K562 (cell line): Measurements from ENCODE around the gene SEPTIN8. TPM values are rescaled to one million over a fixed set of nuclear protein-coding genes. Genes with fewer than 3 reads are reported as not detected.

Source experiments
- ATAC-seq: fragments of 200-7000 bp; cut with Tn5 transposase; 3 replicates; pipeline ENCODE4 v1.9.1; 2020; ENCODE audit warnings: moderate library complexity
- BruUV-seq: library from RNA; stranded (reverse); fragments of 400-500 nt; replicated peaks from 2 replicates; lab custom pipeline; 2021; lab: Mats Ljungman, UMichigan
- CTCF ChIA-PET: fragments of 300-600 bp; formaldehyde crosslinking; extraction: SDS; loops from one replicate; lab custom pipeline; 2021; ENCODE audit warnings: low intra/inter-chr PET ratio; lab: Yijun Ruan, JAX
- POLR2A ChIA-PET: fragments of 300-600, 350-650 bp; sonication (Branson Sonifier 250); formaldehyde crosslinking; extraction: SDS; loops from one replicate; lab custom pipeline; 2021; ENCODE audit warnings: antibody characterized with exemption, inconsistent platforms; lab: Yijun Ruan, JAX
- DNase-seq, 4 experiments: peaks; one replicate each; pipeline versions ENCODE4 v3.0.0 to v3.0.0-alpha.2; 2011 to 2018; ENCODE audit warnings: low spot score in 3 of 4, mixed read lengths in 3 of 4; ENCODE audit errors: extremely low read depth in 1 of 4
- FAIRE-seq: peaks from 2 replicates; lab custom pipeline; 2011; peaks lifted over from hg19 to GRCh38; lab: Jason Lieb, UNC
- H2AFZ ChIP-seq: 2 replicates; pipeline ENCODE4 v1.6.0; 2011; ENCODE audit warnings: low read depth, low read length, control low read depth, inconsistent platforms
- H3K27ac ChIP-seq: fragments of 200-600 bp; 3 replicates; pipeline ENCODE4 v1.8.0; 2011; ENCODE audit warnings: low read depth, mild to moderate bottlenecking, control low read depth, inconsistent platforms, low read length, moderate library complexity, mixed read lengths; ENCODE audit errors: extremely low read depth
- H3K27me3 ChIP-seq, 2 experiments: fragments of 300-600 bp in 1 of 2; 2 replicates in 1 of 2; 3 replicates in 1 of 2; pipeline versions ENCODE4 v1.6.0 to v1.8.0; 2011; ENCODE audit warnings: inconsistent platforms in 2 of 2, low read length in 2 of 2, mild to moderate bottlenecking in 1 of 2, mixed read lengths in 1 of 2, moderate library complexity in 1 of 2; ENCODE audit not compliant: control insufficient read depth in 2 of 2, insufficient read depth in 2 of 2
- H3K36me3 ChIP-seq: fragments of 300-600 bp; 3 replicates; pipeline ENCODE4 v1.8.0; 2011; ENCODE audit warnings: mild to moderate bottlenecking, low read length, inconsistent platforms; ENCODE audit not compliant: control insufficient read depth, insufficient read depth
- H3K4me1 ChIP-seq, 2 experiments: fragments of 200-600 bp in 1 of 2; replicated peaks in 1 of 2; 2 replicates in 1 of 2; 3 replicates in 1 of 2; pipeline versions ENCODE4 v1.5.1 to v1.8.0; 2011; ENCODE audit warnings: inconsistent platforms in 2 of 2, low read length in 2 of 2, mild to moderate bottlenecking in 1 of 2, mixed read lengths in 1 of 2, moderate library complexity in 1 of 2; ENCODE audit not compliant: control insufficient read depth in 2 of 2, insufficient read depth in 2 of 2
- H3K4me2 ChIP-seq: 2 replicates; pipeline ENCODE4 v1.6.1; 2011; ENCODE audit warnings: low read length, control low read depth, inconsistent platforms, mixed read lengths; ENCODE audit not compliant: insufficient read depth
- H3K4me3 ChIP-seq: fragments of 200-600 bp; sonication (generic), shearing (Covaris generic); 2 replicates; pipeline ENCODE4 v1.5.1; 2016; ENCODE audit warnings: control low read depth, inconsistent platforms
- H3K79me2 ChIP-seq: fragments of 200-600 bp; 3 replicates; pipeline ENCODE4 v1.8.0; 2011; ENCODE audit warnings: low read length, inconsistent platforms; ENCODE audit not compliant: control insufficient read depth, insufficient read depth
- H3K9ac ChIP-seq, 2 experiments: 2 replicates each; pipeline versions ENCODE4 v1.6.0 to v1.6.1; 2011; ENCODE audit warnings: low read depth in 2 of 2, low read length in 2 of 2, control low read depth in 1 of 2, inconsistent platforms in 1 of 2, mild to moderate bottlenecking in 1 of 2, mixed read lengths in 1 of 2; ENCODE audit not compliant: insufficient read depth in 1 of 2
- H3K9me1 ChIP-seq: one replicate; pipeline ENCODE4 v1.6.0; 2011; ENCODE audit warnings: inconsistent platforms, mild to moderate bottlenecking, low read length, moderate library complexity; ENCODE audit not compliant: control insufficient read depth, insufficient read depth
- H3K9me3 ChIP-seq: replicated peaks from 2 replicates; pipeline ENCODE4 v1.5.1; 2011; ENCODE audit warnings: low read depth, low read length, inconsistent platforms; ENCODE audit not compliant: control insufficient read depth, insufficient read depth
- H4K20me1 ChIP-seq: replicated peaks from 2 replicates; pipeline ENCODE4 v1.6.1; 2011; ENCODE audit warnings: low read length, inconsistent platforms, mixed read lengths; ENCODE audit not compliant: control insufficient read depth, insufficient read depth
- ARHGAP35 ChIP-seq: fragments of 450-650 bp; IDR thresholded peaks from 2 replicates; pipeline ENCODE4 v1.6.1; 2018; ENCODE audit not compliant: partially characterized antibody
- GATA2 ChIP-seq: sonication (generic); formaldehyde crosslinking; IDR thresholded peaks from 2 replicates; pipeline ENCODE4 v1.4.0; 2020; ENCODE audit warnings: mild to moderate bottlenecking, missing genetic modification reagents
- JUN ChIP-seq, 2 experiments: sonication (generic) in 1 of 2; formaldehyde crosslinking in 1 of 2; IDR thresholded peaks; 2 replicates each; pipeline versions ENCODE4 v1.6.1 to v1.8.0; 2012 to 2022; ENCODE audit warnings: borderline replicate concordance in 2 of 2, mild to moderate bottlenecking in 2 of 2, improper control_type of control experiment in 1 of 2, low read depth in 1 of 2, low read length in 1 of 2, missing genetic modification reagents in 1 of 2
- NCOA6 ChIP-seq: fragments of 450-650 bp; IDR thresholded peaks from 2 replicates; pipeline ENCODE4 v1.6.1; 2017; ENCODE audit warnings: mild to moderate bottlenecking
- NR4A1 ChIP-seq, 2 experiments: fragments of 250-450 bp in 1 of 2; fragments of 450-650 bp in 1 of 2; sonication (Bioruptor Pico) in 1 of 2; IDR thresholded peaks; 2 replicates each; pipeline versions ENCODE4 v1.4.0 to v1.6.1; 2016 to 2020; ENCODE audit warnings: mild to moderate bottlenecking in 2 of 2, missing compliant biosample characterization in 1 of 2, missing genetic modification characterization in 1 of 2, moderate library complexity in 1 of 2
- ZNF696 ChIP-seq: fragments of 250-450 bp; sonication (Bioruptor Pico); conservative IDR thresholded peaks from 2 replicates; pipeline ENCODE4 v1.4.0; 2020; ENCODE audit warnings: mild to moderate bottlenecking, moderate library complexity
- WGBS: fragments of 100-300 bp; shearing (Covaris generic); methylation state at CpG from one replicate; pipeline ENCODE4 v1.1.6; 2016; ENCODE audit warnings: low coverage, mixed read lengths; ENCODE audit not compliant: insufficient coverage; ENCODE audit errors: missing lambda C conversion rate; 5-methylcytosine and 5-hydroxymethylcytosine counted together
- in situ Hi-C: fragments of 300-500 bp; cut with MboI; formaldehyde crosslinking; loops from 4 replicates; pipeline ENCODE4 v1.15.0; 2018; ENCODE audit warnings: inconsistent platforms, mixed read lengths
- intact Hi-C: fragments of 100-400 bp; cut with micrococcal nuclease; formaldehyde crosslinking; loops from 2 replicates; pipeline ENCODE4 v1.14.2; 2022
- polyA plus RNA-seq, 8 experiments: library from polyadenylated mRNA; depleted of rRNA in 4 of 8; stranded (reverse) in 5 of 8; unstranded in 3 of 8; fragments of >200 nt; fragmentation: Nextera tagmentation in 2 of 8; fragmentation: Illumina TruSeq in 1 of 8; extraction: Ambion mirVana in 2 of 8; extraction: Trizol in 1 of 8; gene quantifications; 2 replicates each; pipeline versions ENCODE4 v1.2.1 to v1.2.3, GENCODE V29; 2011 to 2014; ENCODE audit warnings: inconsistent platforms in 1 of 8, missing spikeins in 1 of 8
- total RNA-seq, 7 experiments: library from RNA; depleted of rRNA in 6 of 7; stranded (reverse); fragments of >200 nt in 6 of 7; fragmentation: Illumina TruSeq in 2 of 7; extraction: Trizol in 2 of 7; gene quantifications; 2 replicates each; pipeline versions ENCODE4 v1.2.1 to v1.2.3, GENCODE V29; 2011 to 2021; ENCODE audit warnings: low replicate concordance in 1 of 7
- TF ChIP-seq, protein P1 (sequence below): fragments of 450-650 bp; formaldehyde crosslinking; IDR thresholded peaks from 2 replicates; pipeline ENCODE4 v1.4.0; 2020; ENCODE audit warnings: mild to moderate bottlenecking, mixed read lengths
- TF ChIP-seq, protein P2 (sequence below): fragments of 450-650 bp; IDR thresholded peaks from 2 replicates; pipeline ENCODE4 v1.6.1; 2016; ENCODE audit warnings: low read depth

The SEPTIN8 gene
- total and polyA plus RNA-seq, 9 of the 15 experiments (the other 6 are each of a cell fraction or from before 2014, with no cell fraction given) = 19.3 to 142 (median 101) TPM

DNA sequence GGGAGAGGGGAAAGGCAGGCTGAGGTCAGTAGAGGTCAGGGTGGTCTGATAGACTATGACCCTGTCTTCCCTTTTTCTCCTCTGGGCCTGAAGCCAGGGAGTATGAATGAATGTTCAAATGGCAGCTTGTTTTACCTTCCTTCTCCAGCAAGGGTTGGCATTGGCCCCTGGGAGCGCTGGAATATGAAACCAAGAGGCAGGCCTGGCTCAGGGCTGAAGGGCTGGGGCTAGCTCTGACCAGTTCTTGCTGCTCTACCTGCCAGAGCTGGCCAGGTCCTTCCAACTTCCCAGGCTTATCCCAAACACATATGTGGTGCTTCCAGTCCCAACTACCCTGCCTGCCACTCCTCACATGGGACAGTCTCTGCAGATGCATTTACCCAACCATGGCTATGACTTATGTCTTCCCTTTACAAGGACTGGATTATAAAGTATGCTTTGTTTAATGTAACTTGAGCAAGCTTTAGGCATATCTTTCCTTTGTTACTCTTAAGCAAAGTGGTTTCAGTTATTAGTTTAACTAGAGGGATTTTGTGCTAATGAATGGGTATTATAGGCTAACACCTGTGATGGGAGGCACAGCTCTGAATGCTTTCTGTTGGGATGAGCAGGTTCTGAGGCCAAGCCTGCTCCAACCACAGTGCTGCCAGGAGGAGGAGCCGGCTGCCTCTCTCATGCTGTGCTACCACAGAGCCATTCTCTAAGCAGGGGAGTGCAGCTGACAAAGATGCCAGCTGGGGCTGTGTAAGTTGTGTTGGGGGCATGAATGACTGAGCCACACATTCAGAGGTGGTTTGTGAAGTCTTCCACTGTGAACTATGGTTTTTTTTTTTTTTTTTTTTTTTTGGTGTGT lies 23.7 kb downstream of the SEPTIN8 start (continued):
- TF ChIP-seq NR4A1 (CRISPR knock-in tag; IDR thresholded peaks at IDR 0.05) (no peak), NR4A1 (tag; IDR thresholded peaks at IDR 0.05) (no peak), GATA2 (CRISPR knock-in tag) (no peak), NCOA6 (no peak)

DNA sequence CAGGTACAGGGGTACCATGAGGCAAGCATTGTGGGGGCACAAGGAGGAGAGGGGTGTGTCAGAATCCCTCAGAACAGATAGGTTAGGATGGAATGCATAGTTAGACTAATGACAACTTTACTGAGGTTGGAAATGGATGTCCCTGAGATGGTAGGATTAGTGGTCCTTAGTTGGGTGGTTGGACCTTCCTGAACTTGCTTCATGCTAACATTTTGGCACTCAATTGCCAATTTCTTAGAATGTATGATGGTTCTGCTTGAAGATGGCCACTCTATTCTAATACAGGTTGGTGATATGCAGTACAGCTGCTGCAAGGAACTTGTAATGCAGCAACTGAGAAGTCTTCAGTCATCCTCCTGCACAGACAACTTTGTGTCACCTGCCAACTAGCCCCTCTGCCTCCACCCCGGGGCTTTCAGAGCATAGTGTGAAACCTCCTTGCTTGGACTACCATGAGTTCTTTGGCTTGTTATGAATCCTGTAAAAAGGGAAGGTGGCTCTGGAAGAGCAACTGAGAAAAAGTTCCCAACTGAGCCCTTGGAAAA lies 24.4 kb downstream of the SEPTIN8 start:
- Histone ChIP-seq H3K4me1 (no peaks in the 10 kb centered on the region; a peak in 2 of 5 replicates), H3K79me2 (no peaks in the 10 kb centered on the region), H3K27ac (no peak overlapping the region), H3K4me2 (no peak overlapping the region), H3K27me3 (no peaks in the 10 kb centered on the region), H3K9ac (no peak overlapping the region), H3K9me1 (no peaks in the 10 kb centered on the region), H3K36me3 (peaks cover 13% of the 10 kb centered on the region), H2AFZ (no peak overlapping the region), H3K9me3 (no peaks in the 10 kb centered on the region), H3K4me3 (no peak overlapping the region), H4K20me1 (no peaks in the 10 kb centered on the region; the same call in 1 of the 2 replicates)
- ChIA-PET CTCF (no interaction called here), POLR2A (interaction anchor here (1.5 to 1.7 kb wide), 2 partner anchors 10 to 14 kb away, joined by 4 to 5 read pairs; no protein-coding TSS in a partner anchor)
- intact Hi-C loops (loop anchor here (5.0 kb wide), 1 partner anchor 130 kb away; no protein-coding TSS in a partner anchor), in situ Hi-C loops (no loop called here)
- DNase-seq (no peak), FAIRE-seq (no peak), ATAC-seq (no peak)
- BruUV-seq = no TSS peak
- 36% methylated on average over 1 of the region's 1 CpG for WGBS
- no peak for TF ChIP-seq ARHGAP35
- TF ChIP-seq, protein P1, sequence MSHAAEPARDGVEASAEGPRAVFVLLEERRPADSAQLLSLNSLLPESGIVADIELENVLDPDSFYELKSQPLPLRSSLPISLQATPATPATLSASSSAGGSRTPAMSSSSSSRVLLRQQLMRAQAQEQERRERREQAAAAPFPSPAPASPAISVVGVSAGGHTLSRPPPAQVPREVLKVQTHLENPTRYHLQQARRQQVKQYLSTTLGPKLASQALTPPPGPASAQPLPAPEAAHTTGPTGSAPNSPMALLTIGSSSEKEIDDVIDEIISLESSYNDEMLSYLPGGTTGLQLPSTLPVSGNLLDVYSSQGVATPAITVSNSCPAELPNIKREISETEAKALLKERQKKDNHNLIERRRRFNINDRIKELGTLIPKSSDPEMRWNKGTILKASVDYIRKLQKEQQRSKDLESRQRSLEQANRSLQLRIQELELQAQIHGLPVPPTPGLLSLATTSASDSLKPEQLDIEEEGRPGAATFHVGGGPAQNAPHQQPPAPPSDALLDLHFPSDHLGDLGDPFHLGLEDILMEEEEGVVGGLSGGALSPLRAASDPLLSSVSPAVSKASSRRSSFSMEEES (CRISPR knock-in tag) = no peak
- no peak for TF ChIP-seq JUN (IDR thresholded peaks at IDR 0.05; ENCODE audit: borderline replicate concordance, low read depth, low read length)
- TF ChIP-seq JUN (CRISPR knock-in tag; IDR thresholded peaks at IDR 0.05; ENCODE audit: borderline replicate concordance) = no peak
- TF ChIP-seq, protein P2, sequence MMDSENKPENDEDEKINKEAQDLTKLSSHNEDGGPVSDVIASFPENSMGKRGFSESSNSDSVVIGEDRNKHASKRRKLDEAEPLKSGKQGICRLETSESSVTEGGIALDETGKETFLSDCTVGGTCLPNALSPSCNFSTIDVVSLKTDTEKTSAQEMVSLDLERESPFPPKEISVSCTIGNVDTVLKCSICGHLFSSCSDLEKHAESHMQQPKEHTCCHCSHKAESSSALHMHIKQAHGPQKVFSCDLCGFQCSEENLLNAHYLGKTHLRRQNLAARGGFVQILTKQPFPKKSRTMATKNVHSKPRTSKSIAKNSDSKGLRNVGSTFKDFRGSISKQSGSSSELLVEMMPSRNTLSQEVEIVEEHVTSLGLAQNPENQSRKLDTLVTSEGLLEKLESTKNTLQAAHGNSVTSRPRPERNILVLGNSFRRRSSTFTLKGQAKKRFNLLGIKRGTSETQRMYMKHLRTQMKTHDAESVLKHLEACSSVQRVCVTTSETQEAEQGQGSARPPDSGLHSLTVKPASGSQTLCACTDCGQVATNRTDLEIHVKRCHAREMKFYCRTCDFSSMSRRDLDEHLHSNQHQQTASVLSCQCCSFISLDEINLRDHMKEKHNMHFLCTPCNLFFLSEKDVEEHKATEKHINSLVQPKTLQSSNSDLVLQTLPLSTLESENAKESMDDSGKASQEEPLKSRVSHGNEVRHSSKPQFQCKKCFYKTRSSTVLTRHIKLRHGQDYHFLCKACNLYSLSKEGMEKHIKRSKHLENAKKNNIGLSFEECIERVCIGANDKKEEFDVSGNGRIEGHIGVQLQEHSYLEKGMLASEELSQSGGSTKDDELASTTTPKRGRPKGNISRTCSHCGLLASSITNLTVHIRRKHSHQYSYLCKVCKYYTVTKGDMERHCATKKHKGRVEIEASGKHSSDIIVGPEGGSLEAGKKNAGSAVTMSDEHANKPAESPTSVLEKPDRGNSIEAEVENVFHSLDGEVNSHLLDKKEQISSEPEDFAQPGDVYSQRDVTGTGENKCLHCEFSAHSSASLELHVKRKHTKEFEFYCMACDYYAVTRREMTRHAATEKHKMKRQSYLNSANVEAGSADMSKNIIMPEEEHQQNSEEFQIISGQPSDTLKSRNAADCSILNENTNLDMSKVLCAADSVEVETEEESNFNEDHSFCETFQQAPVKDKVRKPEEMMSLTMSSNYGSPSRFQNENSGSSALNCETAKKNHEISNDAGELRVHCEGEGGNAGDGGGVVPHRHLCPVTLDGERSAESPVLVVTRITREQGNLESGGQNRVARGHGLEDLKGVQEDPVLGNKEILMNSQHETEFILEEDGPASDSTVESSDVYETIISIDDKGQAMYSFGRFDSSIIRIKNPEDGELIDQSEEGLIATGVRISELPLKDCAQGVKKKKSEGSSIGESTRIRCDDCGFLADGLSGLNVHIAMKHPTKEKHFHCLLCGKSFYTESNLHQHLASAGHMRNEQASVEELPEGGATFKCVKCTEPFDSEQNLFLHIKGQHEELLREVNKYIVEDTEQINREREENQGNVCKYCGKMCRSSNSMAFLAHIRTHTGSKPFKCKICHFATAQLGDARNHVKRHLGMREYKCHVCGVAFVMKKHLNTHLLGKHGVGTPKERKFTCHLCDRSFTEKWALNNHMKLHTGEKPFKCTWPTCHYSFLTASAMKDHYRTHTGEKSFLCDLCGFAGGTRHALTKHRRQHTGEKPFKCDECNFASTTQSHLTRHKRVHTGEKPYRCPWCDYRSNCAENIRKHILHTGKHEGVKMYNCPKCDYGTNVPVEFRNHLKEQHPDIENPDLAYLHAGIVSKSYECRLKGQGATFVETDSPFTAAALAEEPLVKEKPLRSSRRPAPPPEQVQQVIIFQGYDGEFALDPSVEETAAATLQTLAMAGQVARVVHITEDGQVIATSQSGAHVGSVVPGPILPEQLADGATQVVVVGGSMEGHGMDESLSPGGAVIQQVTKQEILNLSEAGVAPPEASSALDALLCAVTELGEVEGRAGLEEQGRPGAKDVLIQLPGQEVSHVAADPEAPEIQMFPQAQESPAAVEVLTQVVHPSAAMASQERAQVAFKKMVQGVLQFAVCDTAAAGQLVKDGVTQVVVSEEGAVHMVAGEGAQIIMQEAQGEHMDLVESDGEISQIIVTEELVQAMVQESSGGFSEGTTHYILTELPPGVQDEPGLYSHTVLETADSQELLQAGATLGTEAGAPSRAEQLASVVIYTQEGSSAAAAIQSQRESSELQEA = no peak
- TF ChIP-seq ZNF696 (CRISPR knock-in tag) = no peak
